ENCODE measurements around the gene INAFM2.

INAFM2 gene

GRCh38 chr15:40276927-40277326 lies 46.6 kb upstream of the INAFM2 start (continued):
- TF ChIP-seq, protein P1, sequence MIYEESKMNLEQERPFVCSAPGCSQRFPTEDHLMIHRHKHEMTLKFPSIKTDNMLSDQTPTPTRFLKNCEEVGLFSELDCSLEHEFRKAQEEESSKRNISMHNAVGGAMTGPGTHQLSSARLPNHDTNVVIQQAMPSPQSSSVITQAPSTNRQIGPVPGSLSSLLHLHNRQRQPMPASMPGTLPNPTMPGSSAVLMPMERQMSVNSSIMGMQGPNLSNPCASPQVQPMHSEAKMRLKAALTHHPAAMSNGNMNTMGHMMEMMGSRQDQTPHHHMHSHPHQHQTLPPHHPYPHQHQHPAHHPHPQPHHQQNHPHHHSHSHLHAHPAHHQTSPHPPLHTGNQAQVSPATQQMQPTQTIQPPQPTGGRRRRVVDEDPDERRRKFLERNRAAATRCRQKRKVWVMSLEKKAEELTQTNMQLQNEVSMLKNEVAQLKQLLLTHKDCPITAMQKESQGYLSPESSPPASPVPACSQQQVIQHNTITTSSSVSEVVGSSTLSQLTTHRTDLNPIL (CRISPR knock-in tag; IDR thresholded peaks at IDR 0.05; ENCODE audit: low read depth) = no peak
- no peak for TF ChIP-seq CSRNP3 (CRISPR knock-in tag; IDR thresholded peaks at IDR 0.05)
- TF ChIP-seq PPARA (CRISPR knock-in tag; IDR thresholded peaks at IDR 0.05; ENCODE audit: borderline replicate concordance) = no peak

DNA sequence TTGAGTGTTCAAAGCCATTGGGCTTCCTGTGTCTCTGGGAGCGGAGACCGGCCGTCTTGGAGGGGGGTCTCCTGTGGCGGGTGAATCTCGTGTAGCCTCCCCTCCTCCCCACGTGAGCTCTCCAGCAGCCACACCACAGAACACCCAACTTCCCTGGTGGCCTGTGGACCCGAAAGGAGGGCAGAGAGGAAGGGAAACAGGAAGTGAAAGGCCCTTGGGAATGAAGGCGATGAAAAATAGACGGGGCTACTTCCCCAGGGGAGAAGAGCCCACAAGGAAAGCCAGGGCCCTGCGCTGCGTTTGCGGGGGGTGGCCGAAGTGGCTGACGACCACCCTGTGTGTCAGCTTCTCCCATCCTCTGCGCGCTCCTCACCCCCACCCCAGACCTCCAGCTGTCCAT lies 46.0 kb upstream of the INAFM2 start:
- TF ChIP-seq ZC3H10 (CRISPR knock-in tag; IDR thresholded peaks at IDR 0.05) = no peak
- TF ChIP-seq ESRRG (CRISPR knock-in tag; IDR thresholded peaks at IDR 0.05) = no peak
- TF ChIP-seq TOX (CRISPR knock-in tag; IDR thresholded peaks at IDR 0.05; ENCODE audit: borderline replicate concordance) = no peak
- TF ChIP-seq TCF4 (CRISPR knock-in tag; IDR thresholded peaks at IDR 0.05; ENCODE audit: borderline replicate concordance) = no peak
- no peak for TF ChIP-seq PPARA (CRISPR knock-in tag; IDR thresholded peaks at IDR 0.05; ENCODE audit: borderline replicate concordance)
- TF ChIP-seq, protein P2, sequence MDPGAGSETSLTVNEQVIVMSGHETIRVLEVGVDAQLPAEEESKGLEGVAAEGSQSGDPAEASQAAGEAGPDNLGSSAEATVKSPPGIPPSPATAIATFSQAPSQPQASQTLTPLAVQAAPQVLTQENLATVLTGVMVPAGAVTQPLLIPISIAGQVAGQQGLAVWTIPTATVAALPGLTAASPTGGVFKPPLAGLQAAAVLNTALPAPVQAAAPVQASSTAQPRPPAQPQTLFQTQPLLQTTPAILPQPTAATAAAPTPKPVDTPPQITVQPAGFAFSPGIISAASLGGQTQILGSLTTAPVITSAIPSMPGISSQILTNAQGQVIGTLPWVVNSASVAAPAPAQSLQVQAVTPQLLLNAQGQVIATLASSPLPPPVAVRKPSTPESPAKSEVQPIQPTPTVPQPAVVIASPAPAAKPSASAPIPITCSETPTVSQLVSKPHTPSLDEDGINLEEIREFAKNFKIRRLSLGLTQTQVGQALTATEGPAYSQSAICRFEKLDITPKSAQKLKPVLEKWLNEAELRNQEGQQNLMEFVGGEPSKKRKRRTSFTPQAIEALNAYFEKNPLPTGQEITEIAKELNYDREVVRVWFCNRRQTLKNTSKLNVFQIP (CRISPR knock-in tag; IDR thresholded peaks at IDR 0.05; ENCODE audit: borderline replicate concordance, low read depth) = no peak
- no peak for TF ChIP-seq ZNF565 (CRISPR knock-in tag; conservative IDR thresholded peaks at IDR 0.05; ENCODE audit: low read depth)
- TF ChIP-seq ISL1 (CRISPR knock-in tag; IDR thresholded peaks at IDR 0.05) = no peak
- TF ChIP-seq OSR1 (CRISPR knock-in tag; IDR thresholded peaks at IDR 0.05) = no peak
- no peak for TF ChIP-seq CSDC2 (CRISPR knock-in tag; IDR thresholded peaks at IDR 0.05)
- no peak for TF ChIP-seq ARNTL (CRISPR knock-in tag; IDR thresholded peaks at IDR 0.05; ENCODE audit: borderline replicate concordance, low read depth)
- TF ChIP-seq TSHZ2 (CRISPR knock-in tag; IDR thresholded peaks at IDR 0.05) = no peak
- TF ChIP-seq ZNF70 (CRISPR knock-in tag; IDR thresholded peaks at IDR 0.05) = no peak
- TF ChIP-seq SNAI2 (CRISPR knock-in tag; IDR thresholded peaks at IDR 0.05) = no peak
- no peak for TF ChIP-seq CSRNP3 (CRISPR knock-in tag; IDR thresholded peaks at IDR 0.05)
- no peak for ATAC-seq

DNA sequence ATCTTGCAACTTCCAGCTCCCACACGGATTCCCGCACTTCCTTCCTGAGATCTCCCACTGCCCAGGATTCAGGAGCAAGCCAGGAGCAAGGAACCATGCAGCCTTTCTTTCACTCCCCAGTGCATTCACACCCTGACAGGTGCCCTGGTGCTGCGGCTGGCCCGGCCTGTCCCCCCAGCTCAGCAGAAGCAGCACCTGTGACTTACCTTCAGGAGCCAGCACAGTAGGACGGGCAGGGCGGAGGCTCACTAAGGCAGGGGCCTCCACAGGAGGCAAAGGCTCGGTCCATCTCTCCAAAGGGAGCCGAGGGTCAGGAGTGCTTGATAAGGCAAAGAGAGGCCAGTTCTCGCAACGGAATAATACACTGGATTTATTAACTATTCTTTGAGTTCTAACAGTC lies 45.5 kb upstream of the INAFM2 start:
- no peak for ATAC-seq
- TF ChIP-seq ARNTL (CRISPR knock-in tag; IDR thresholded peaks at IDR 0.05; ENCODE audit: borderline replicate concordance, low read depth) (no peak), ZNF8 (CRISPR knock-in tag; IDR thresholded peaks at IDR 0.05) (no peak), TCF4 (CRISPR knock-in tag; IDR thresholded peaks at IDR 0.05; ENCODE audit: borderline replicate concordance) (no peak), PPARA (CRISPR knock-in tag; IDR thresholded peaks at IDR 0.05; ENCODE audit: borderline replicate concordance) (no peak), ZNF70 (CRISPR knock-in tag; IDR thresholded peaks at IDR 0.05) (no peak), ESRRG (CRISPR knock-in tag; IDR thresholded peaks at IDR 0.05) (no peak), ISL1 (CRISPR knock-in tag; IDR thresholded peaks at IDR 0.05) (no peak), BACH2 (CRISPR knock-in tag; IDR thresholded peaks at IDR 0.05; ENCODE audit: borderline replicate concordance) (no peak), TSHZ2 (CRISPR knock-in tag; IDR thresholded peaks at IDR 0.05) (no peak), SNAI2 (CRISPR knock-in tag; IDR thresholded peaks at IDR 0.05) (no peak), ZC3H10 (CRISPR knock-in tag; IDR thresholded peaks at IDR 0.05) (no peak), ZNF565 (CRISPR knock-in tag; conservative IDR thresholded peaks at IDR 0.05; ENCODE audit: low read depth) (no peak), ZFP30 (CRISPR knock-in tag; IDR thresholded peaks at IDR 0.05) (no peak)
- TF ChIP-seq, protein P1 (CRISPR knock-in tag; IDR thresholded peaks at IDR 0.05; ENCODE audit: low read depth) = no peak
